HepG2 (cell line): ENCODE data around the gene ENAH. TPM values are rescaled to one million over a fixed set of nuclear protein-coding genes. Genes with fewer than 3 reads are reported as not detected.

ENCODE experiments used
- ATAC-seq: fragments of 200-7000 bp; cut with Tn5 transposase; 3 replicates; pipeline ENCODE4 v1.9.1; 2020; ENCODE audit warnings: mild to moderate bottlenecking, moderate library complexity
- BruUV-seq: library from RNA; stranded (reverse); fragments of 400-500 nt; replicated peaks from 2 replicates; lab custom pipeline; 2021; lab: Mats Ljungman, UMichigan
- CTCF ChIA-PET: fragments of 300-600 bp; formaldehyde crosslinking; extraction: SDS; loops from one replicate; lab custom pipeline; 2021; ENCODE audit warnings: low total read pairs, inconsistent platforms, low intra/inter-chr PET ratio; lab: Yijun Ruan, JAX
- POLR2A ChIA-PET: fragments of 350-600 bp; sonication (Branson Sonifier 250); formaldehyde crosslinking; loops from one replicate; lab custom pipeline; 2020; ENCODE audit warnings: antibody characterized with exemption, inconsistent platforms; lab: Yijun Ruan, JAX
- DNase-seq: peaks from one replicate; pipeline ENCODE4 v3.0.0-alpha.2; 2015; ENCODE audit warnings: low spot score
- FAIRE-seq: peaks from 3 replicates; lab custom pipeline; 2011; peaks lifted over from hg19 to GRCh38; lab: Jason Lieb, UNC
- H2AFZ ChIP-seq: one replicate; pipeline ENCODE4 v1.6.1; 2011; ENCODE audit warnings: low read length, inconsistent platforms
- H3K27ac ChIP-seq: fragments of 300-600 bp; 3 replicates; pipeline ENCODE4 v1.8.0; 2011; ENCODE audit warnings: mixed run types, mild to moderate bottlenecking, mixed read lengths, low read length, inconsistent platforms; ENCODE audit not compliant: insufficient read depth; ENCODE audit errors: extremely low read length
- H3K27me3 ChIP-seq, 2 experiments: fragments of 200-600 bp in 1 of 2; 2 replicates in 1 of 2; 3 replicates in 1 of 2; pipeline versions ENCODE4 v1.6.0 to v1.8.0; 2011; ENCODE audit warnings: low read length in 2 of 2, mild to moderate bottlenecking in 2 of 2, moderate library complexity in 2 of 2, inconsistent platforms in 1 of 2; ENCODE audit not compliant: insufficient read depth in 2 of 2, control insufficient read depth in 1 of 2
- H3K36me3 ChIP-seq, 2 experiments: fragments of 200-600 bp in 1 of 2; replicated peaks in 1 of 2; 2 replicates in 1 of 2; 3 replicates in 1 of 2; pipeline versions ENCODE4 v1.5.1 to v1.8.0; 2011; ENCODE audit warnings: low read length in 2 of 2, inconsistent platforms in 1 of 2; ENCODE audit not compliant: insufficient read depth in 2 of 2, control insufficient read depth in 1 of 2
- H3K4me1 ChIP-seq: 2 replicates; pipeline ENCODE4 v1.5.1; 2012; ENCODE audit warnings: low read length, inconsistent platforms; ENCODE audit not compliant: insufficient read depth
- H3K4me2 ChIP-seq: 2 replicates; pipeline ENCODE4 v1.6.0; 2011; ENCODE audit warnings: low read depth, low read length, inconsistent platforms
- H3K4me3 ChIP-seq, 3 experiments: fragments of 200-600 bp in 1 of 3; sonication (generic), shearing (Covaris generic) in 1 of 3; replicated peaks in 1 of 3; 2 replicates each; pipeline ENCODE4 v1.5.1; 2011 to 2016; ENCODE audit warnings: low read length in 3 of 3, inconsistent platforms in 2 of 3, low read depth in 2 of 3, mild to moderate bottlenecking in 2 of 3, control low read depth in 1 of 3, mixed read lengths in 1 of 3; ENCODE audit not compliant: insufficient read depth in 1 of 3
- H3K79me2 ChIP-seq: one replicate; pipeline ENCODE4 v1.6.1; 2011; ENCODE audit warnings: low read length, inconsistent platforms; ENCODE audit not compliant: insufficient read depth
- H3K9ac ChIP-seq: 2 replicates; pipeline ENCODE4 v1.6.0; 2011; ENCODE audit warnings: mild to moderate bottlenecking, low read depth, low read length, inconsistent platforms; ENCODE audit not compliant: insufficient read depth
- H3K9me3 ChIP-seq: 2 replicates; pipeline ENCODE4 v1.5.1; 2012; ENCODE audit warnings: mild to moderate bottlenecking, low read length
- H4K20me1 ChIP-seq: 2 replicates; pipeline ENCODE4 v1.6.0; 2011; ENCODE audit warnings: inconsistent platforms, mild to moderate bottlenecking, low read length, moderate library complexity; ENCODE audit not compliant: insufficient read depth
- ATF4 ChIP-seq, 2 experiments: fragments of 450-650 bp in 1 of 2; sonication (generic) in 1 of 2; formaldehyde crosslinking; IDR thresholded peaks; 2 replicates each; pipeline versions ENCODE4 v1.5.0 to v1.8.0; 2020 to 2022; ENCODE audit warnings: mild to moderate bottlenecking in 1 of 2, missing genetic modification reagents in 1 of 2
- E2F2 ChIP-seq: sonication (generic); formaldehyde crosslinking; IDR thresholded peaks from 2 replicates; pipeline ENCODE4 v1.4.0; 2020; ENCODE audit warnings: missing genetic modification reagents, borderline replicate concordance
- HCFC1 ChIP-seq: fragments of 150-350 bp; IDR thresholded peaks from 2 replicates; pipeline ENCODE4 v1.6.1; 2014; ENCODE audit warnings: low read depth, low read length
- MXD1 ChIP-seq: sonication (generic); formaldehyde crosslinking; IDR thresholded peaks from 2 replicates; pipeline ENCODE4 v1.4.0; 2020; ENCODE audit warnings: mild to moderate bottlenecking, missing genetic modification reagents
- MYC ChIP-seq: sonication (generic); formaldehyde crosslinking; IDR thresholded peaks from 2 replicates; pipeline ENCODE4 v1.9.0; 2021; ENCODE audit warnings: missing genetic modification reagents, borderline replicate concordance
- NCOR1 ChIP-seq: fragments of 200-600 bp; sonication (generic); IDR thresholded peaks from 2 replicates; pipeline ENCODE4 v1.7.0; 2017; ENCODE audit warnings: antibody characterized with exemption, low read length, borderline replicate concordance
- PHF20 ChIP-seq: sonication (generic); formaldehyde crosslinking; IDR thresholded peaks from 2 replicates; pipeline ENCODE4 v1.5.0; 2020; ENCODE audit warnings: mild to moderate bottlenecking, missing genetic modification reagents
- RBM39 ChIP-seq: fragments of 200-400 bp; formaldehyde crosslinking; IDR thresholded peaks from one replicate; pipeline ENCODE4 v1.6.1; 2018; ENCODE audit warnings: antibody characterized with exemption, mild to moderate bottlenecking, low read depth, low read length; ENCODE audit not compliant: poor library complexity, severe bottlenecking
- RFXAP ChIP-seq: sonication (generic); formaldehyde crosslinking; IDR thresholded peaks from 2 replicates; pipeline ENCODE4 v1.4.0; 2020; ENCODE audit warnings: missing genetic modification reagents, borderline replicate concordance
- RNF2 ChIP-seq: fragments of 450-650 bp; conservative IDR thresholded peaks from 2 replicates; pipeline ENCODE4 v1.6.1; 2016; ENCODE audit warnings: low read depth
- TBX3 ChIP-seq: fragments of 450-650 bp; IDR thresholded peaks from 2 replicates; pipeline ENCODE4 v1.6.1; 2017; ENCODE audit warnings: antibody characterized with exemption, mild to moderate bottlenecking, inconsistent platforms, borderline replicate concordance
- TEAD2 ChIP-seq: sonication (generic); formaldehyde crosslinking; IDR thresholded peaks from 2 replicates; pipeline ENCODE4 v1.9.0; 2021; ENCODE audit warnings: missing genetic modification reagents
- ZBTB25 ChIP-seq: IDR thresholded peaks from 2 replicates; pipeline ENCODE4 v1.6.1; 2018; ENCODE audit warnings: missing genetic modification reagents
- ZNF292 ChIP-seq: sonication (generic); formaldehyde crosslinking; IDR thresholded peaks from 2 replicates; pipeline ENCODE4 v1.8.1; 2022; ENCODE audit warnings: mild to moderate bottlenecking, low read depth, missing genetic modification reagents, borderline replicate concordance
- ZNF512B ChIP-seq: sonication (generic); formaldehyde crosslinking; IDR thresholded peaks from 2 replicates; pipeline ENCODE4 v1.5.1; 2020; ENCODE audit warnings: missing genetic modification reagents, mild to moderate bottlenecking, borderline replicate concordance
- WGBS: methylation state at CpG from one replicate; pipeline ENCODE4 v1.1.6; 2017; ENCODE audit warnings: low lambda C conversion rate; 5-methylcytosine and 5-hydroxymethylcytosine counted together
- in situ Hi-C: cut with HindIII; loops from 2 replicates; pipeline ENCODE4 v1.10.0; 2017; ENCODE audit warnings: low pct_unique_long_range_greater_than_20kb; ENCODE audit not compliant: extremely low pct_ligation_motif_present
- intact Hi-C: fragments of 100-400 bp; cut with micrococcal nuclease; formaldehyde crosslinking; loops from one replicate; pipeline ENCODE4 v1.10.0; 2022; ENCODE audit not compliant: unreplicated experiment
- polyA plus RNA-seq, 8 experiments: library from polyadenylated mRNA; depleted of rRNA in 3 of 8; stranded (reverse) in 7 of 8; unstranded in 1 of 8; fragments of >200 nt; fragmentation: Illumina TruSeq in 4 of 8; extraction: Trizol in 4 of 8; gene quantifications; 2 replicates each; pipeline versions ENCODE4 v1.2.1 to v1.2.3, GENCODE V29; 2011 to 2016; ENCODE audit warnings: low read depth in 4 of 8, missing spikeins in 1 of 8, mixed read lengths in 1 of 8; ENCODE audit not compliant: insufficient read depth in 1 of 8
- total RNA-seq, 5 experiments: library from RNA; depleted of rRNA; stranded (reverse); fragments of >200 nt; fragmentation: Illumina TruSeq; extraction: Trizol; gene quantifications; 2 replicates each; pipeline ENCODE4 v1.2.3, GENCODE V29; 2016; ENCODE audit warnings: low read depth in 1 of 5

The ENAH gene
- total and polyA plus RNA-seq, 2 of the 13 experiments (the other 11 are each of a cell fraction or from before 2014, with no cell fraction given), result 22.1 to 58.3 TPM

GRCh38 chr1:225678545-225678944 is 25.6 kb upstream of the ENAH start:
- H3K36me3 ChIP-seq, result no peaks in the 10 kb centered on the region
- H3K27ac ChIP-seq, result no peak overlapping the region
- no peaks in the 10 kb centered on the region for H3K27me3 ChIP-seq
- no peak for TF ChIP-seq ZBTB25
- no peak for TF ChIP-seq PHF20 (CRISPR knock-in tag)
- no peak for TF ChIP-seq TEAD2
- no peak for TF ChIP-seq ZNF512B (CRISPR knock-in tag)
- TF ChIP-seq RFXAP (CRISPR knock-in tag), result no peak
- no peak for TF ChIP-seq MXD1 (CRISPR knock-in tag)
- TF ChIP-seq MYC (CRISPR knock-in tag), result no peak
- no peak for TF ChIP-seq E2F2 (CRISPR knock-in tag)
- no peak for TF ChIP-seq ZNF292 (CRISPR knock-in tag)
- TF ChIP-seq ATF4 (CRISPR knock-in tag; IDR thresholded peaks at IDR 0.05), result no peak
- no peak for TF ChIP-seq TBX3
- TF ChIP-seq NCOR1, result no peak
- no peak for TF ChIP-seq RBM39
- no peak for TF ChIP-seq RNF2
- TF ChIP-seq HCFC1, result no peak
- BruUV-seq, result no TSS peak
- H3K4me1 ChIP-seq, result peaks cover 12% of the 10 kb centered on the region
- H2AFZ ChIP-seq, result no peak overlapping the region
- no peak overlapping the region for H3K4me2 ChIP-seq
- ATAC-seq (no peak), FAIRE-seq (no peak), DNase-seq (no peak)
- no peaks in the 10 kb centered on the region for H4K20me1 ChIP-seq
- intact Hi-C loops, result no loop called here
- H3K4me3 ChIP-seq, result no peak overlapping the region
- ChIA-PET CTCF (no interaction called here), POLR2A (no interaction called here)
- WGBS, result 91% methylated on average over 2 of the region's 2 CpGs
- H3K79me2 ChIP-seq, result no peaks in the 10 kb centered on the region
- H3K9me3 ChIP-seq, result no peaks in the 10 kb centered on the region
- H3K9ac ChIP-seq, result no peak overlapping the region
- in situ Hi-C loops, result no loop called here
